Hepatic stellate cell (primary cell): ENCODE results near the gene LMOD1.

Source experiments
- DNase-seq: peaks from one replicate; pipeline ENCODE4 v3.0.0; 2011; ENCODE audit warnings: low spot score

Gene LMOD1

GRCh38 chr1:201892211-201892610, 54.1 kb downstream of the LMOD1 start:
- no peak for DNase-seq

- no peak for DNase-seq
Measured at GRCh38 chr1:201891451-201892045, 54.8 kb downstream of the LMOD1 start.

- no peak for DNase-seq
Measured at GRCh38 chr1:201890806-201891450, 55.4 kb downstream of the LMOD1 start.

GRCh38 chr1:201890223-201890622, 56.1 kb downstream of the LMOD1 start:
- no peak for DNase-seq

GRCh38 chr1:201889090-201889968, 57.0 kb downstream of the LMOD1 start:
- DNase-seq = no peak

- DNase-seq = peak; percentile 87
Measured at GRCh38 chr1:201888282-201889089, 57.9 kb downstream of the LMOD1 start, which contains the start of gene SHISA4. Gene SHISA4, plus strand, starts transcription at chr1:201888898. Its CDS starts 97 bp downstream, at chr1:201888995.

GRCh38 chr1:201887116-201887866, 59.1 kb downstream of the LMOD1 start:
- no peak for DNase-seq

- no peak for DNase-seq
Measured at GRCh38 chr1:201886103-201886885, 60.1 kb downstream of the LMOD1 start.

GRCh38 chr1:201885531-201886075, 60.7 kb downstream of the LMOD1 start:
- DNase-seq = peak; percentile 81

- no peak for DNase-seq
Measured at GRCh38 chr1:201884425-201884824, 61.9 kb downstream of the LMOD1 start.

GRCh38 chr1:201883786-201884185, 62.6 kb downstream of the LMOD1 start:
- no peak for DNase-seq

GRCh38 chr1:201883266-201883665, 63.1 kb downstream of the LMOD1 start:
- DNase-seq = no peak

GRCh38 chr1:201882665-201883132, 63.6 kb downstream of the LMOD1 start:
- peak; percentile 72 for DNase-seq

- DNase-seq = no peak
Measured at GRCh38 chr1:201881617-201882016, 64.7 kb downstream of the LMOD1 start.

- no peak for DNase-seq
Measured at GRCh38 chr1:201880928-201881571, 65.3 kb downstream of the LMOD1 start.

GRCh38 chr1:201877877-201878401, 68.4 kb downstream of the LMOD1 start:
- no peak for DNase-seq

- no peak for DNase-seq
Measured at GRCh38 chr1:201876148-201876818, 70.1 kb downstream of the LMOD1 start.

GRCh38 chr1:201874672-201875071, 71.7 kb downstream of the LMOD1 start:
- DNase-seq = no peak

GRCh38 chr1:201870397-201870796, 76.0 kb downstream of the LMOD1 start:
- DNase-seq = no peak
